Neuronal stem cell (in vitro differentiated cells): Measurements from ENCODE around the gene RBM14.

Experiments used
- DNase-seq: peaks from one replicate; pipeline ENCODE4 v3.0.0-alpha.2; 2013; ENCODE audit warnings: low spot score
- H2AFZ ChIP-seq: one replicate; pipeline ENCODE4 v1.6.1; 2013; ENCODE audit warnings: mild to moderate bottlenecking, low read length, inconsistent platforms
- H2AK5ac ChIP-seq: 2 replicates; pipeline ENCODE4 v1.6.1; 2013; ENCODE audit warnings: low read depth, mild to moderate bottlenecking, inconsistent platforms, low read length, moderate library complexity, mixed read lengths
- H2BK120ac ChIP-seq: 2 replicates; pipeline ENCODE4 v1.6.1; 2013; ENCODE audit warnings: low read depth, mild to moderate bottlenecking, inconsistent platforms, low read length, moderate library complexity, mixed read lengths
- H2BK12ac ChIP-seq: one replicate; pipeline ENCODE4 v1.6.1; 2013; ENCODE audit warnings: low read length, inconsistent platforms
- H2BK15ac ChIP-seq: 2 replicates; pipeline ENCODE4 v1.6.1; 2013; ENCODE audit warnings: mild to moderate bottlenecking, low read length, inconsistent platforms, mixed read lengths
- H2BK5ac ChIP-seq: one replicate; pipeline ENCODE4 v1.6.1; 2013; ENCODE audit warnings: inconsistent platforms, mild to moderate bottlenecking, low read length, moderate library complexity
- H3K14ac ChIP-seq: one replicate; pipeline ENCODE4 v1.6.1; 2013; ENCODE audit warnings: low read length, inconsistent platforms
- H3K18ac ChIP-seq: 2 replicates; pipeline ENCODE4 v1.6.1; 2013; ENCODE audit warnings: low read length, inconsistent platforms
- H3K23ac ChIP-seq: 2 replicates; pipeline ENCODE4 v1.6.1; 2013; ENCODE audit warnings: low read depth, mild to moderate bottlenecking, mixed read lengths, low read length, inconsistent platforms; ENCODE audit not compliant: poor library complexity
- H3K27ac ChIP-seq: replicated peaks from 3 replicates; pipeline ENCODE4 v1.5.1; 2013; ENCODE audit warnings: low read length, inconsistent platforms
- H3K27me3 ChIP-seq, 3 experiments: 2 replicates each; pipeline ENCODE4 v1.6.1; 2013; ENCODE audit warnings: low read length in 3 of 3, mild to moderate bottlenecking in 2 of 3, inconsistent platforms in 1 of 3, low read depth in 1 of 3, mixed read lengths in 1 of 3, moderate library complexity in 1 of 3; ENCODE audit not compliant: control insufficient read depth in 3 of 3, insufficient read depth in 3 of 3
- H3K36me3 ChIP-seq, 2 donors: replicated peaks in 1 of 2; 2 replicates each; pipeline ENCODE4 v1.6.1; 2013; ENCODE audit warnings: low read length in 2 of 2; ENCODE audit not compliant: control insufficient read depth in 2 of 2, insufficient read depth in 2 of 2
- H3K4ac ChIP-seq: 2 replicates; pipeline ENCODE4 v1.6.1; 2013; ENCODE audit warnings: inconsistent platforms, mild to moderate bottlenecking, low read length, moderate library complexity
- H3K4me1 ChIP-seq, 2 donors: 1 replicate in 1 of 2; 2 replicates in 1 of 2; pipeline ENCODE4 v1.6.1; 2013; ENCODE audit warnings: low read length in 2 of 2, low read depth in 1 of 2; ENCODE audit not compliant: control insufficient read depth in 2 of 2, insufficient read depth in 1 of 2
- H3K4me2 ChIP-seq: one replicate; pipeline ENCODE4 v1.6.1; 2013; ENCODE audit warnings: mild to moderate bottlenecking, low read length, inconsistent platforms; ENCODE audit not compliant: insufficient read depth, poor library complexity, severe bottlenecking
- H3K4me3 ChIP-seq, 2 donors: 2 replicates each; pipeline ENCODE4 v1.5.1; 2013; ENCODE audit warnings: low read length in 2 of 2, mild to moderate bottlenecking in 2 of 2, inconsistent platforms in 1 of 2, moderate library complexity in 1 of 2
- H3K79me1 ChIP-seq: one replicate; pipeline ENCODE4 v1.6.1; 2013; ENCODE audit warnings: low read depth, mild to moderate bottlenecking, inconsistent platforms, low read length, moderate library complexity
- H3K9ac ChIP-seq: one replicate; pipeline ENCODE4 v1.6.1; 2013; ENCODE audit warnings: mild to moderate bottlenecking, low read depth, low read length, inconsistent platforms; ENCODE audit not compliant: poor library complexity
- H3K9me3 ChIP-seq, 2 donors: replicated peaks in 1 of 2; 2 replicates each; pipeline versions ENCODE3 to v1.6.1; 2013; ENCODE audit warnings: low read length in 2 of 2, mild to moderate bottlenecking in 2 of 2, inconsistent platforms in 1 of 2, low read depth in 1 of 2, mixed read lengths in 1 of 2, moderate library complexity in 1 of 2; ENCODE audit not compliant: control insufficient read depth in 2 of 2, insufficient read depth in 1 of 2
- H4K8ac ChIP-seq: one replicate; pipeline ENCODE4 v1.6.1; 2013; ENCODE audit warnings: low read depth, mild to moderate bottlenecking, inconsistent platforms, low read length, moderate library complexity
- H4K91ac ChIP-seq: one replicate; pipeline ENCODE4 v1.6.1; 2013; ENCODE audit warnings: low read length, low read depth, mild to moderate bottlenecking, inconsistent platforms; ENCODE audit not compliant: poor library complexity
- WGBS, 2 donors: extraction: QIAGEN DNeasy Blood & Tissue Kit; methylation state at CpG; one replicate each; pipeline ENCODE4 v1.1.7; 2013; ENCODE audit warnings: missing lambda C conversion rate in 2 of 2, mixed read lengths in 1 of 2; ENCODE audit not compliant: insufficient read length in 2 of 2, insufficient replicate concordance in 1 of 2; ENCODE audit errors: extremely low coverage in 2 of 2; 5-methylcytosine and 5-hydroxymethylcytosine counted together

RBM14 gene

GRCh38 chr11:66612458-66612857, 4.0 kb upstream of the RBM14 start:
- Histone ChIP-seq H3K18ac (no peak overlapping the region), H3K27me3 (no peaks in the 10 kb centered on the region), H4K91ac (no peak overlapping the region), H2BK5ac (no peak overlapping the region), H2BK15ac (no peak overlapping the region), H3K36me3 (peaks cover 0 to 6% of the 10 kb centered on the region in 2 donors), H3K4ac (no peak overlapping the region), H3K23ac (no peak overlapping the region), H3K14ac (no peak overlapping the region), H3K9me3 (no peaks in the 10 kb centered on the region), H2AFZ (no peak overlapping the region), H4K8ac (no peak overlapping the region), H2BK120ac (no peak overlapping the region), H3K4me3 (no peak overlapping the region), H3K27ac (no peak overlapping the region), H3K9ac (no peak overlapping the region), H3K4me1 (no peaks in the 10 kb centered on the region), H3K79me1 (peaks cover 3% of the 10 kb centered on the region), H2AK5ac (no peak overlapping the region), H3K4me2 (no peak overlapping the region), H2BK12ac (no peak overlapping the region)
- DNase-seq, result no peak
- no CpG with 5 or more reads among the region's 1 CpG for WGBS, 2 donors

DNA sequence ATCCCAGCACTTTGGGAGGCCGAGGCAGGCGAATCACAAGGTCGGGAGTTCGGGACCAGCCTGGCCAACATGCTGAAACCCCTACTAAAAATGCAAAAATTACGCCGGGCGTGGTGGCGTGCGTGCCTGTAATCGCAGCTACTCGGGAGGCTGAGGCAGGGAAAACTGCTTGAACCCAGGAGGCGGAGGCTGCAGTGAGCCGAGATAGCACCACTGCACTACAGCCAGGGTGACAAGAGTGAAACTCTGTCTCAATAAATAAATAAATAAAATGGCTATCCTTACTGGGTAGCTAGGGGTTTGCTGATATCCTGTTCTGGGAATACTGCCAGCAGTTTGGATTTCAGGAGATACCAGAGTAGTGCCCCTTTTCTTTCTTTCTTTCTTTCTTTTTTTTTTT, 2.4 kb upstream of the RBM14 start:
- H3K4me2 ChIP-seq, result no peak overlapping the region
- H2BK12ac ChIP-seq, result peak overlapping the region; percentile 42
- peaks cover 6 to 19% of the 10 kb centered on the region in 2 donors for H3K36me3 ChIP-seq
- H4K91ac ChIP-seq, result no peak overlapping the region
- no peak overlapping the region for H3K14ac ChIP-seq
- H2AFZ ChIP-seq, result no peak overlapping the region
- no peak overlapping the region for H3K18ac ChIP-seq
- no peak overlapping the region for H4K8ac ChIP-seq
- H2BK5ac ChIP-seq, result no peak overlapping the region
- no peaks in the 10 kb centered on the region for H3K9me3 ChIP-seq
- H3K79me1 ChIP-seq, result peaks cover 3% of the 10 kb centered on the region
- no peak overlapping the region for H2AK5ac ChIP-seq
- no peak for DNase-seq
- H3K9ac ChIP-seq, result no peak overlapping the region
- no peaks in the 10 kb centered on the region for H3K27me3 ChIP-seq
- H3K23ac ChIP-seq, result no peak overlapping the region
- no peak overlapping the region for H3K4me3 ChIP-seq
- H3K4ac ChIP-seq, result no peak overlapping the region
- no peak overlapping the region for H2BK15ac ChIP-seq
- H2BK120ac ChIP-seq, result no peak overlapping the region
- no peak overlapping the region for H3K27ac ChIP-seq
- no CpG with 5 or more reads among the region's 13 CpGs for WGBS, 2 donors
- peaks cover 4 to 14% of the 10 kb centered on the region in 2 donors for H3K4me1 ChIP-seq

- Histone ChIP-seq H4K91ac (no peak overlapping the region), H2BK5ac (peak overlapping the region; percentile 91), H4K8ac (no peak overlapping the region), H3K4me2 (peak overlapping the region; percentile 71), H3K18ac (peak overlapping the region; percentile 86), H3K36me3 (peaks cover 8 to 48% of the 10 kb centered on the region in 2 donors), H2BK120ac (no peak overlapping the region), H3K4me3 (peak overlapping the region; percentile 84 to 95), H3K9ac (peak overlapping the region; percentile 97), H3K23ac (peak overlapping the region; percentile 95), H3K79me1 (peaks cover 3% of the 10 kb centered on the region), H2AK5ac (peak overlapping the region; percentile 42), H2BK15ac (no peak overlapping the region), H3K4ac (no peak overlapping the region), H3K9me3 (no peaks in the 10 kb centered on the region), H3K4me1 (peaks cover 12 to 16% of the 10 kb centered on the region in 2 donors), H3K27ac (no peak overlapping the region), H2BK12ac (no peak overlapping the region), H3K27me3 (no peaks in the 10 kb centered on the region), H3K14ac (no peak overlapping the region), H2AFZ (peak overlapping the region; percentile 85)
- no CpG with 5 or more reads among the region's 38 CpGs for WGBS, 2 donors
- no peak for DNase-seq
Measured at GRCh38 chr11:66617155-66617834, 865 bp downstream of the RBM14 start.

DNA sequence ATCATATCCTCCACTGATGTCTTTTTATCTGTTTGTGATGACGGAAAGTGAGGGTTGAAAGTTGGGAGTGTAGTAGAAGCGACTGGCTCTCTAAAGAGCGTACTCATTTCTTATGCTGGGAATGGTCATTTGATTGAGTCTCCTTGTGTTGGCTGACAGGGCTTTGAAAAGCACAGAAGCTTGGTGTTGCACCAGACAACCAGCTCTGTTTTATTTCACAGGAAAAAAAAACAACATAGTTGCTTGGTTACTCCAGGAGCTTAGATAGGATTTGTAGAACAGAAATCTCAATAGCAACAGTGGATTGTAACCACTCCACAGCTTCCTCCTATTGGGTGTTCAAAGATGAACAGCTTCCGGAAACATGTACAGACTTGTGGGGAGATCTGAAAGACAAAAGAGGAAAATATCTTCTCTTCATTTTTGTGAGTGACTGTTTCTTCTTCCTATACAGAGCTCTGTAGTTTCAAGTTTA, 2.7 kb downstream of the RBM14 start:
- no peak overlapping the region for H2BK5ac ChIP-seq
- no peak for DNase-seq

More for the DNA sequence above, 2.7 kb downstream of the RBM14 start:
- Histone ChIP-seq H2BK120ac (no peak overlapping the region), H2BK12ac (no peak overlapping the region), H3K4me2 (no peak overlapping the region), H3K9ac (no peak overlapping the region), H3K18ac (no peak overlapping the region), H3K36me3 (peaks cover 23 to 66% of the 10 kb centered on the region in 2 donors), H3K14ac (no peak overlapping the region), H3K9me3 (no peaks in the 10 kb centered on the region), H3K27me3 (no peaks in the 10 kb centered on the region), H2BK15ac (no peak overlapping the region), H3K23ac (no peak overlapping the region), H3K4me3 (peak overlapping the region in 1 of 2 donors; percentile 84), H4K8ac (no peak overlapping the region), H3K4ac (no peak overlapping the region), H3K27ac (no peak overlapping the region), H2AFZ (no peak overlapping the region), H3K4me1 (peaks cover 12 to 16% of the 10 kb centered on the region in 2 donors), H4K91ac (no peak overlapping the region), H3K79me1 (peaks cover 8% of the 10 kb centered on the region), H2AK5ac (no peak overlapping the region)
- WGBS, 2 donors, result no CpG with 5 or more reads among the region's 4 CpGs
